Ovary (tissue), 9 donors: ENCODE measurements around the gene MN1. TPM values are rescaled to one million over a fixed set of nuclear protein-coding genes. Genes with fewer than 3 reads are reported as not detected.

Source experiments
- DNase-seq, 5 donors: peaks; one replicate each; pipeline ENCODE4 v3.0.0-alpha.2; 2019 to 2020
- H3K27ac ChIP-seq, 2 donors: fragments of 200-600 bp; one replicate each; pipeline versions ENCODE4 v1.5.1 to v1.8.0; 2019 to 2022
- H3K27me3 ChIP-seq: fragments of 200-600 bp; one replicate; pipeline ENCODE4 v1.8.0; 2022
- H3K36me3 ChIP-seq: fragments of 200-600 bp; sonication (generic); one replicate; pipeline ENCODE4 v1.5.1; 2019
- H3K4me1 ChIP-seq: one replicate; pipeline ENCODE4 v1.8.1; 2013; ENCODE audit warnings: mild to moderate bottlenecking, moderate library complexity; ENCODE audit not compliant: insufficient read depth
- H3K4me3 ChIP-seq: fragments of 200-600 bp; sonication (generic); one replicate; pipeline ENCODE4 v1.5.1; 2017
- H3K9me3 ChIP-seq, 2 donors: fragments of 200-600 bp in 1 of 2; sonication (generic) in 1 of 2; one replicate each; pipeline versions ENCODE4 v1.5.1 to v1.8.1; 2013 to 2019; ENCODE audit warnings: mild to moderate bottlenecking in 1 of 2, moderate library complexity in 1 of 2
- EP300 ChIP-seq: sonication (generic); formaldehyde crosslinking; IDR thresholded peaks from one replicate; pipeline ENCODE4 v1.6.1; 2017; ENCODE audit warnings: antibody characterized with exemption
- POLR2A ChIP-seq: fragments of 450-650 bp; IDR thresholded peaks from one replicate; pipeline ENCODE4 v1.6.1; 2017; ENCODE audit warnings: antibody characterized with exemption, mild to moderate bottlenecking, moderate library complexity
- whole genome bisulfite sequencing, 3 donors: extraction: QIAGEN DNeasy Blood & Tissue Kit in 1 of 3; methylation state at CpG; one replicate each; pipeline versions ENCODE4 v1.1.5 to v1.1.7; 2013 to 2017; 5-methylcytosine and 5-hydroxymethylcytosine counted together
- intact Hi-C, 4 donors: fragments of 100-400 bp; cut with DNase I; formaldehyde crosslinking; loops; one replicate each; pipeline versions ENCODE4 v1.11.0 to v1.15.1; 2022 to 2023
- polyA plus RNA-seq, 2 donors: library from polyadenylated mRNA; stranded (reverse); fragments of 200-250 nt in 1 of 2; fragments of 350-450 nt in 1 of 2; fragmentation: Illumina TruSeq in 1 of 2; extraction: RNeasy Lipid Tissue Mini Kit (QIAGEN cat#74804) in 1 of 2; gene quantifications; one replicate each; pipeline ENCODE4 v1.2.3, GENCODE V29; 2013 to 2014
- total RNA-seq, 7 donors: library from RNA; depleted of rRNA in 2 of 7; stranded (reverse); fragments of >200 nt in 2 of 7; fragmentation: NEBNext Ultra II Directional in 3 of 7; extraction: Animal tissue kit (Norgen Biotek cat#: 25700) in 3 of 7; gene quantifications; one replicate each; pipeline versions ENCODE4 v1.1.0 to v1.2.4, GENCODE V29; 2016 to 2023
- TF ChIP-seq, protein P1 (sequence below), 3 donors: fragments of 450-650 bp in 2 of 3; fragments of 200-600 bp in 1 of 3; IDR thresholded peaks; one replicate each; pipeline versions ENCODE4 v1.5.1 to v1.8.0; 2016 to 2022; ENCODE audit warnings: antibody characterized with exemption in 3 of 3, mild to moderate bottlenecking in 1 of 3
- donor health status: DM: no; HTN: no; CAD: no; lungs with moderate emphysema.
- donor health status: DM: no; HTN: no; CAD: no.
- donor health status: Bipolar disorder and iron deficiency.
- donor health status: DM: yes; HTN: yes; CAD: no.
- donor health status: DM: no; HTN: no; CAD: no.
- donor health status: DM: yes; HTN: yes; CAD: no.

Gene MN1
- total and polyA plus RNA-seq, 9 donors: 6.7 to 33.5 (median 13.4) TPM

- no peak overlapping the region for H3K27ac ChIP-seq
- no peaks in the 10 kb centered on the region for H3K36me3 ChIP-seq
- no peaks in the 10 kb centered on the region for H3K9me3 ChIP-seq
- peaks cover 6% of the 10 kb centered on the region for H3K4me1 ChIP-seq
- no peaks in the 10 kb centered on the region for H3K27me3 ChIP-seq
- no peak for TF ChIP-seq POLR2A
- TF ChIP-seq, protein P1, sequence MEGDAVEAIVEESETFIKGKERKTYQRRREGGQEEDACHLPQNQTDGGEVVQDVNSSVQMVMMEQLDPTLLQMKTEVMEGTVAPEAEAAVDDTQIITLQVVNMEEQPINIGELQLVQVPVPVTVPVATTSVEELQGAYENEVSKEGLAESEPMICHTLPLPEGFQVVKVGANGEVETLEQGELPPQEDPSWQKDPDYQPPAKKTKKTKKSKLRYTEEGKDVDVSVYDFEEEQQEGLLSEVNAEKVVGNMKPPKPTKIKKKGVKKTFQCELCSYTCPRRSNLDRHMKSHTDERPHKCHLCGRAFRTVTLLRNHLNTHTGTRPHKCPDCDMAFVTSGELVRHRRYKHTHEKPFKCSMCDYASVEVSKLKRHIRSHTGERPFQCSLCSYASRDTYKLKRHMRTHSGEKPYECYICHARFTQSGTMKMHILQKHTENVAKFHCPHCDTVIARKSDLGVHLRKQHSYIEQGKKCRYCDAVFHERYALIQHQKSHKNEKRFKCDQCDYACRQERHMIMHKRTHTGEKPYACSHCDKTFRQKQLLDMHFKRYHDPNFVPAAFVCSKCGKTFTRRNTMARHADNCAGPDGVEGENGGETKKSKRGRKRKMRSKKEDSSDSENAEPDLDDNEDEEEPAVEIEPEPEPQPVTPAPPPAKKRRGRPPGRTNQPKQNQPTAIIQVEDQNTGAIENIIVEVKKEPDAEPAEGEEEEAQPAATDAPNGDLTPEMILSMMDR (IDR thresholded peaks at IDR 0.05): no peak
- no peak for TF ChIP-seq EP300
- no peak for DNase-seq
- intact Hi-C loops: no loop called here
- H3K4me3 ChIP-seq: no peak overlapping the region
- 48 to 72% (median 55%) methylated on average over 9 of the region's 9 CpGs for WGBS, 3 donors
Measured at GRCh38 chr22:27717094-27717493, 84.5 kb downstream of the MN1 start.

- H3K4me1 ChIP-seq: peaks cover 6% of the 10 kb centered on the region
- H3K4me3 ChIP-seq: no peak overlapping the region
- TF ChIP-seq, protein P1 (IDR thresholded peaks at IDR 0.05): no peak
- TF ChIP-seq POLR2A (no peak), EP300 (no peak)
- no peaks in the 10 kb centered on the region for H3K36me3 ChIP-seq
- WGBS, 3 donors: 88 to 100% (median 97%) methylated on average over 1 of the region's 1 CpG
- intact Hi-C loops: no loop called here
- no peak for DNase-seq
- no peaks in the 10 kb centered on the region for H3K9me3 ChIP-seq
- no peaks in the 10 kb centered on the region for H3K27me3 ChIP-seq
- no peak overlapping the region for H3K27ac ChIP-seq
Measured at GRCh38 chr22:27716074-27716473, 85.5 kb downstream of the MN1 start.

GRCh38 chr22:27715106-27715505, 86.5 kb downstream of the MN1 start:
- DNase-seq: no peak
- no peaks in the 10 kb centered on the region for H3K27me3 ChIP-seq
- intact Hi-C loops: no loop called here
- H3K9me3 ChIP-seq: no peaks in the 10 kb centered on the region
- 64 to 83% (median 72%) methylated on average over 10 of the region's 10 CpGs for WGBS, 3 donors
- no peaks in the 10 kb centered on the region for H3K36me3 ChIP-seq
- TF ChIP-seq EP300 (no peak), POLR2A (no peak)
- TF ChIP-seq, protein P1 (IDR thresholded peaks at IDR 0.05): no peak
- H3K27ac ChIP-seq: no peak overlapping the region
- H3K4me3 ChIP-seq: no peak overlapping the region
- H3K4me1 ChIP-seq: peaks cover 6% of the 10 kb centered on the region

DNA sequence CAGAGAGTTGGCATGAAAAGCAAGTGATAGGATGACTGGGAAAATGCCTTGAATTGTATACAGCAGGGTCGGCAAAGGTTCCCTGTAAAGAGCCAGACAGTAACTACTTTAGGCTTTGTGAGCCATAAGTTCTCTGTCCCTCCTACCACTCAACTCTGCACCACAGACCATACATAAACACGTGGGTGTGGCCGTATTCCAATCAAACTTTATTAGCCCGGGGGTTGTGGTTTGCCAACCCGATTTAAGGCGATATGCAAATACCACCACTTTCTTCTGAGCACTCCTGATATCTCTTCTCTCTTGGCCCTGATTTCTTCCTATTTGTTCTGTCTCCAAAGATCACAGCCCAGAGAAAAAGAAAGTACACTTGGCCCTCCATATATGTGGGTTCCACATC, 87.5 kb downstream of the MN1 start:
- 40 to 56% (median 44%) methylated on average over 6 of the region's 6 CpGs for WGBS, 3 donors
- no peaks in the 10 kb centered on the region for H3K9me3 ChIP-seq
- H3K36me3 ChIP-seq: no peaks in the 10 kb centered on the region
- no peaks in the 10 kb centered on the region for H3K27me3 ChIP-seq
- no peak overlapping the region for H3K4me3 ChIP-seq
- DNase-seq: no peak
- H3K27ac ChIP-seq: no peak overlapping the region
- intact Hi-C loops: no loop called here
- peaks cover 6% of the 10 kb centered on the region for H3K4me1 ChIP-seq
- TF ChIP-seq POLR2A: no peak
- TF ChIP-seq EP300: no peak
- TF ChIP-seq, protein P1 (IDR thresholded peaks at IDR 0.05): no peak

GRCh38 chr22:27713461-27713860, 88.1 kb downstream of the MN1 start:
- no peak for TF ChIP-seq EP300
- TF ChIP-seq POLR2A: no peak
- TF ChIP-seq, protein P1 (IDR thresholded peaks at IDR 0.05): no peak
- intact Hi-C loops: no loop called here
- 52 to 77% (median 75%) methylated on average over 4 of the region's 4 CpGs for WGBS, 3 donors

More at GRCh38 chr22:27713461-27713860, 88.1 kb downstream of the MN1 start:
- DNase-seq: no peak
- Histone ChIP-seq H3K9me3 (no peaks in the 10 kb centered on the region), H3K36me3 (no peaks in the 10 kb centered on the region), H3K27me3 (no peaks in the 10 kb centered on the region), H3K27ac (no peak overlapping the region), H3K4me3 (no peak overlapping the region), H3K4me1 (peaks cover 6% of the 10 kb centered on the region)
